Neural cell (in vitro differentiated cells): ENCODE data around the gene MMP24. TPM values are rescaled to one million over a fixed set of nuclear protein-coding genes. Genes with fewer than 3 reads are reported as not detected.

Experiments used
- H2AFZ ChIP-seq: fragments of 200-600, 300-800 bp; sonication (generic), shearing (Covaris generic); 2 replicates; pipeline ENCODE4 v1.6.0; 2014; ENCODE audit warnings: low read depth, mild to moderate bottlenecking, antibody characterized with exemption, low read length, moderate library complexity
- H3F3A ChIP-seq: fragments of 200-600 bp; shearing (Covaris generic); 2 replicates; pipeline ENCODE4 v1.6.1; 2016; ENCODE audit warnings: mild to moderate bottlenecking, moderate library complexity, mixed read lengths, antibody characterized with exemption, low read length; ENCODE audit not compliant: insufficient read depth, poor library complexity, severe bottlenecking
- H3K27ac ChIP-seq: fragments of 200-600, 300-800 bp; sonication (generic), shearing (Covaris generic); 2 replicates; pipeline ENCODE4 v1.5.1; 2014; ENCODE audit warnings: mild to moderate bottlenecking, low read length, moderate library complexity
- H3K27me3 ChIP-seq: fragments of 300-800, 200-600 bp; sonication (generic), shearing (Covaris generic); 2 replicates; pipeline ENCODE4 v1.6.0; 2014; ENCODE audit warnings: mild to moderate bottlenecking, low read depth, low read length, moderate library complexity; ENCODE audit not compliant: insufficient read depth
- H3K36me3 ChIP-seq: fragments of 300-800, 200-600 bp; sonication (generic), shearing (Covaris generic); 2 replicates; pipeline ENCODE4 v1.5.1; 2014; ENCODE audit warnings: mild to moderate bottlenecking, antibody characterized with exemption, low read length, moderate library complexity; ENCODE audit not compliant: insufficient read depth
- H3K4me2 ChIP-seq: fragments of 300-800, 200-600 bp; sonication (generic), shearing (Covaris generic); 2 replicates; pipeline ENCODE4 v1.6.0; 2014; ENCODE audit warnings: mild to moderate bottlenecking, low read length
- H3K4me3 ChIP-seq: fragments of 300-800, 200-600 bp; sonication (generic), shearing (Covaris generic); 2 replicates; pipeline ENCODE4 v1.5.1; 2014; ENCODE audit warnings: mild to moderate bottlenecking, low read length, moderate library complexity
- H3K79me2 ChIP-seq: fragments of 200-600 bp; shearing (Covaris generic); replicated peaks from 2 replicates; pipeline ENCODE4 v1.6.0; 2014; ENCODE audit warnings: mild to moderate bottlenecking, low read length, moderate library complexity; ENCODE audit not compliant: insufficient read depth
- H3K9ac ChIP-seq: fragments of 300-800, 200-600 bp; sonication (generic), shearing (Covaris generic); 2 replicates; pipeline ENCODE4 v1.6.1; 2016; ENCODE audit warnings: mild to moderate bottlenecking, low read length, mixed read lengths
- H3K9me2 ChIP-seq: fragments of 200-600 bp; shearing (Covaris generic); 2 replicates; pipeline ENCODE4 v1.6.1; 2016; ENCODE audit warnings: mild to moderate bottlenecking, low read length, mixed read lengths; ENCODE audit not compliant: insufficient read depth
- H3K9me3 ChIP-seq: fragments of 200-600, 300-800 bp; sonication (generic), shearing (Covaris generic); 2 replicates; pipeline ENCODE4 v1.6.1; 2016; ENCODE audit warnings: mild to moderate bottlenecking, mixed run types, low read length, moderate library complexity, mixed read lengths
- H4K20me1 ChIP-seq: fragments of 200-600 bp; shearing (Covaris generic); 2 replicates; pipeline ENCODE4 v1.6.1; 2016; ENCODE audit warnings: mild to moderate bottlenecking, mixed run types; ENCODE audit not compliant: insufficient read depth
- CTCF ChIP-seq: fragments of 450-650 bp; IDR thresholded peaks from 2 replicates; pipeline ENCODE4 v1.5.1; 2014; ENCODE audit warnings: antibody characterized with exemption, mild to moderate bottlenecking, moderate library complexity; ENCODE audit not compliant: poor library complexity, severe bottlenecking
- EP300 ChIP-seq: fragments of 450-650 bp; conservative IDR thresholded peaks from 2 replicates; pipeline ENCODE4 v1.6.1; 2014; ENCODE audit warnings: antibody characterized with exemption, mild to moderate bottlenecking, moderate library complexity; ENCODE audit not compliant: poor library complexity, severe bottlenecking
- EZH2 ChIP-seq: fragments of 200-600, 300-800 bp; shearing (Covaris generic), sonication (generic); IDR thresholded peaks from 2 replicates; pipeline ENCODE4 v1.6.1; 2014; ENCODE audit warnings: antibody characterized with exemption, low read length, borderline replicate concordance, mild to moderate bottlenecking; ENCODE audit not compliant: insufficient read depth, poor library complexity, severe bottlenecking
- MXI1 ChIP-seq: fragments of 450-650 bp; conservative IDR thresholded peaks from 2 replicates; pipeline ENCODE4 v1.6.1; 2014; ENCODE audit warnings: antibody characterized with exemption, mild to moderate bottlenecking; ENCODE audit not compliant: poor library complexity, severe bottlenecking
- POLR2AphosphoS5 ChIP-seq: IDR thresholded peaks from 2 replicates; pipeline ENCODE4 v1.6.1; 2012
- RAD21 ChIP-seq: fragments of 450-650 bp; conservative IDR thresholded peaks from 2 replicates; pipeline ENCODE4 v1.6.1; 2014; ENCODE audit warnings: antibody characterized with exemption, mild to moderate bottlenecking, moderate library complexity
- SMC3 ChIP-seq: fragments of 450-650 bp; conservative IDR thresholded peaks from 2 replicates; pipeline ENCODE4 v1.6.1; 2014; ENCODE audit warnings: antibody characterized with exemption, mild to moderate bottlenecking, moderate library complexity; ENCODE audit not compliant: poor library complexity
- TAF1 ChIP-seq: IDR thresholded peaks from 2 replicates; pipeline ENCODE4 v1.6.1; 2012; ENCODE audit warnings: low read depth
- polyA plus RNA-seq: library from polyadenylated mRNA; depleted of rRNA; stranded (reverse); fragments of >200 nt; gene quantifications from 2 replicates; pipeline ENCODE4 v1.2.3, GENCODE V29; 2014
- TF ChIP-seq, protein P1 (sequence below): IDR thresholded peaks from 2 replicates; pipeline ENCODE4 v1.6.1; 2012; ENCODE audit warnings: borderline replicate concordance

MMP24 gene
- polyA plus RNA-seq, 1 donor from 2014 or later: 57.4 TPM

- H3K9ac ChIP-seq: no peak overlapping the region
- H3K27ac ChIP-seq: no peak overlapping the region
- H3K9me2 ChIP-seq: no peaks in the 10 kb centered on the region
- no peak overlapping the region for H3K4me3 ChIP-seq
- H2AFZ ChIP-seq: no peak overlapping the region
- no peak for TF ChIP-seq CTCF
- TF ChIP-seq, protein P1, sequence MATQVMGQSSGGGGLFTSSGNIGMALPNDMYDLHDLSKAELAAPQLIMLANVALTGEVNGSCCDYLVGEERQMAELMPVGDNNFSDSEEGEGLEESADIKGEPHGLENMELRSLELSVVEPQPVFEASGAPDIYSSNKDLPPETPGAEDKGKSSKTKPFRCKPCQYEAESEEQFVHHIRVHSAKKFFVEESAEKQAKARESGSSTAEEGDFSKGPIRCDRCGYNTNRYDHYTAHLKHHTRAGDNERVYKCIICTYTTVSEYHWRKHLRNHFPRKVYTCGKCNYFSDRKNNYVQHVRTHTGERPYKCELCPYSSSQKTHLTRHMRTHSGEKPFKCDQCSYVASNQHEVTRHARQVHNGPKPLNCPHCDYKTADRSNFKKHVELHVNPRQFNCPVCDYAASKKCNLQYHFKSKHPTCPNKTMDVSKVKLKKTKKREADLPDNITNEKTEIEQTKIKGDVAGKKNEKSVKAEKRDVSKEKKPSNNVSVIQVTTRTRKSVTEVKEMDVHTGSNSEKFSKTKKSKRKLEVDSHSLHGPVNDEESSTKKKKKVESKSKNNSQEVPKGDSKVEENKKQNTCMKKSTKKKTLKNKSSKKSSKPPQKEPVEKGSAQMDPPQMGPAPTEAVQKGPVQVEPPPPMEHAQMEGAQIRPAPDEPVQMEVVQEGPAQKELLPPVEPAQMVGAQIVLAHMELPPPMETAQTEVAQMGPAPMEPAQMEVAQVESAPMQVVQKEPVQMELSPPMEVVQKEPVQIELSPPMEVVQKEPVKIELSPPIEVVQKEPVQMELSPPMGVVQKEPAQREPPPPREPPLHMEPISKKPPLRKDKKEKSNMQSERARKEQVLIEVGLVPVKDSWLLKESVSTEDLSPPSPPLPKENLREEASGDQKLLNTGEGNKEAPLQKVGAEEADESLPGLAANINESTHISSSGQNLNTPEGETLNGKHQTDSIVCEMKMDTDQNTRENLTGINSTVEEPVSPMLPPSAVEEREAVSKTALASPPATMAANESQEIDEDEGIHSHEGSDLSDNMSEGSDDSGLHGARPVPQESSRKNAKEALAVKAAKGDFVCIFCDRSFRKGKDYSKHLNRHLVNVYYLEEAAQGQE: no peak
- no peak for TF ChIP-seq TAF1
- no peak for TF ChIP-seq EZH2
- no peak for TF ChIP-seq POLR2AphosphoS5
- no peak for TF ChIP-seq EP300
- no peak for TF ChIP-seq RAD21
- no peak for TF ChIP-seq MXI1
- H3K9me3 ChIP-seq: no peaks in the 10 kb centered on the region
- no peak overlapping the region for H3K4me2 ChIP-seq
- H3K27me3 ChIP-seq: no peaks in the 10 kb centered on the region
- no peaks in the 10 kb centered on the region for H4K20me1 ChIP-seq
- H3K36me3 ChIP-seq: no peaks in the 10 kb centered on the region
- H3K79me2 ChIP-seq: no peaks in the 10 kb centered on the region
- no peaks in the 10 kb centered on the region for H3F3A ChIP-seq
Observed at GRCh38 chr20:35191419-35192117, 34.9 kb upstream of the MMP24 start.

GRCh38 chr20:35192118-35192872 is 34.2 kb upstream of the MMP24 start:
- no peaks in the 10 kb centered on the region for H3K27me3 ChIP-seq
- no peaks in the 10 kb centered on the region for H3F3A ChIP-seq
- no peaks in the 10 kb centered on the region for H4K20me1 ChIP-seq
- no peak overlapping the region for H3K9ac ChIP-seq
- no peaks in the 10 kb centered on the region for H3K36me3 ChIP-seq
- H3K9me2 ChIP-seq: no peaks in the 10 kb centered on the region
- no peak overlapping the region for H3K27ac ChIP-seq
- no peak overlapping the region for H2AFZ ChIP-seq
- H3K4me2 ChIP-seq: no peak overlapping the region
- H3K9me3 ChIP-seq: no peaks in the 10 kb centered on the region
- H3K79me2 ChIP-seq: no peaks in the 10 kb centered on the region
- no peak overlapping the region for H3K4me3 ChIP-seq
- TF ChIP-seq EP300: no peak
- TF ChIP-seq RAD21: no peak
- TF ChIP-seq CTCF: no peak
- TF ChIP-seq POLR2AphosphoS5: no peak
- TF ChIP-seq SMC3: no peak
- TF ChIP-seq, protein P1: no peak
- no peak for TF ChIP-seq TAF1
- TF ChIP-seq MXI1: no peak
- TF ChIP-seq EZH2: no peak
